ENCODE measurements around the gene PRAC2. TPM values are rescaled to one million over a fixed set of nuclear protein-coding genes. Genes with fewer than 3 reads are reported as not detected.

Gene PRAC2
- polyA plus RNA-seq, 1 experiment: not detected

DNA sequence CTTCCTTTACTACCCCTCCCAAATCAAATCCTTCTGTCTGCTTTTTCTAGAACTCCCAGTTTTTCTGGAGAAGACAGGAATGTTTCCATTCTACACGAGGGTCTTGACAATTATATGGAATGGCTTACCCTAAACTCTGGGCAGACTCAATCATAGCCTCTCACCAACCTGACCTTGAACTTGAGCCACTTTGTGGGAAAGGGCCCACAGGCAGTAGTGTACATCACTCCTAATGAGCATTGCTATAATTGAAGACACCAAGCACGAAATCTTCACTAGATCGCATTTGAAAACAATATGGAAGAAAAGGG, 7.2 kb downstream of the PRAC2 start:
- no peak for TF ChIP-seq CTCF (IDR thresholded peaks at IDR 0.05; ENCODE audit: low read depth, low read length)
- H3K27ac ChIP-seq (ENCODE audit: low read depth, low read length): no peak overlapping the region
- H3K4me3 ChIP-seq (ENCODE audit: low read depth, low read length): no peak overlapping the region
- H3K27me3 ChIP-seq (ENCODE audit: control insufficient read depth, insufficient read depth, low read length): peaks cover 95% of the 10 kb centered on the region
- CTCF ChIA-PET: interaction anchor here (0.9 kb wide), 1 partner anchor 52 kb away, joined by 3 read pairs; no protein-coding TSS in a partner anchor
- no peaks in the 10 kb centered on the region; the same call in 1 of the 2 replicates for H3K9me3 ChIP-seq (ENCODE audit: control insufficient read depth, insufficient read depth, low read length)
- POLR2A ChIA-PET: no interaction called here
- DNase-seq (ENCODE audit: low read depth, low spot score): no peak

DNA sequence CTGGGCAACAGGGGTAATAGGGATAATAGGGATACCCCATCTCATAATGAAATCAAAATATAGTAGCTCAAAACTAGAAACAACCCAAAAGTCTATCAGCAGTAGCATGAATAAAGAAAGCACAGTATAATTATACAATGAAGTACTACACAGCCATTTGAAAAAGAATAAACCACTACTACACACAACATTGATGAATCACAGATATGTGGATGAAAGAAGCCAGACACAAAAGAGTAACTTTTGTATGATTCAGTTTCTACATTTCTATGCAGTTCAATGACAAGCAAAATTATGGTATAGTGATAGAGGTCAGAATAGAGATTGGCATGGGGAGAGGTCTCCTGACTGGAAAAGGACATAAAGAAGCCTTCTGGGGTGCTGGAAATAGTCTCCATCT, 8.4 kb downstream of the PRAC2 start:
- peaks cover 96% of the 10 kb centered on the region for H3K27me3 ChIP-seq (ENCODE audit: control insufficient read depth, insufficient read depth, low read length)
- ChIA-PET POLR2A (no interaction called here), CTCF (interaction anchor here (0.5 to 1.6 kb wide), 4 partner anchors 60 to 152 kb away, joined by 5 to 7 read pairs (median 6); no protein-coding TSS in a partner anchor)

GRCh38 chr17:48732688-48733629, 10.0 kb downstream of the PRAC2 start:
- H3K27ac ChIP-seq (ENCODE audit: low read depth, low read length): no peak overlapping the region
- H3K4me3 ChIP-seq (ENCODE audit: low read depth, low read length): no peak overlapping the region
- ChIA-PET POLR2A (no interaction called here), CTCF (interaction anchor here (1.1 to 1.6 kb wide), 2 partner anchors 9 to 61 kb away, joined by 4 to 5 read pairs; no protein-coding TSS in a partner anchor)
- TF ChIP-seq CTCF (IDR thresholded peaks at IDR 0.05; ENCODE audit: low read depth, low read length): no peak
- no peaks in the 10 kb centered on the region; the same call in 1 of the 2 replicates for H3K9me3 ChIP-seq (ENCODE audit: control insufficient read depth, insufficient read depth, low read length)
- no peak for DNase-seq (ENCODE audit: low read depth, low spot score)
- H3K27me3 ChIP-seq (ENCODE audit: control insufficient read depth, insufficient read depth, low read length): peaks cover 96% of the 10 kb centered on the region

More for the DNA sequence above, 8.4 kb downstream of the PRAC2 start:
- H3K9me3 ChIP-seq (ENCODE audit: control insufficient read depth, insufficient read depth, low read length): no peaks in the 10 kb centered on the region; the same call in 1 of the 2 replicates
- no peak for DNase-seq (ENCODE audit: low read depth, low spot score)
- no peak overlapping the region for H3K4me3 ChIP-seq (ENCODE audit: low read depth, low read length)
- no peak overlapping the region for H3K27ac ChIP-seq (ENCODE audit: low read depth, low read length)
- TF ChIP-seq CTCF (IDR thresholded peaks at IDR 0.05; ENCODE audit: low read depth, low read length): no peak

DNA sequence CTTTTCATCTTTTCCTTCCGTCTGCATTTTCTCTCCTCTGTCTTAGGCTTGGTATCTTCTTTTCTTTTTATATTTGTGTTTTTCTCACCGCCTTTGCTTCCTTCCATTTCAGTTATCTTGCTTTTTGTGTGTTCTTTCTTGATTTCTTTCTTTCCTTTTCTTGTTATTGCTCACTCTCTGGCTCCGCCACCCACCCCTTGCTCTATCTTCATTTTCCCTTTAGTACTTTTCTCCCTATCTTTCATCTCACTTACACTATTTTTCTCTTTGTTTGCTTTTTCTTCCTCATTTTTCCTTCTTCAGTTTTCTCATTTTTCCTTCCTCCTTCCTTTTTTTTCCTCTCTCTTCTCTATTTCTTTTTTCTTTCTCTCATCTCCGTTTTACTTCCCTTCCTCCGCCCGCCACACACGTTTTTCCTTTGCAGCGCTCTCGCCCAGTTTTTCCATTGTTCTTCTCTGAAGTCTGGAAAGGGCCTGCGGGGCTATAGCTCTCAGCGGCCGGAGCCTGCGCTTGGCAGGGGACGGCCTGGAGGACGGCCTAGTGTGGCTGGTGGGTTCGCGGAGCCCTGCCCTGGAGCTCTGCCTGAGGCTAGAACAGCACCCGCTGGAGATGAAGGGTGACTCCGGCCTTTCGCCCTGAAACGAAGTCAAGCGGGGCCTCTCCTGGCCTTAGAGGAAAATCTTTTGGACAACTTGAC, 10.8 kb downstream of the PRAC2 start:
- Histone ChIP-seq H3K4me3 (ENCODE audit: low read depth, low read length) (no peak overlapping the region), H3K9me3 (ENCODE audit: control insufficient read depth, insufficient read depth, low read length) (no peaks in the 10 kb centered on the region; the same call in 1 of the 2 replicates), H3K27ac (ENCODE audit: low read depth, low read length) (no peak overlapping the region), H3K27me3 (ENCODE audit: control insufficient read depth, insufficient read depth, low read length) (peaks cover 96% of the 10 kb centered on the region)
- POLR2A ChIA-PET: interaction anchor here (0.7 kb wide), 1 partner anchor 24 kb away, joined by 3 read pairs; no protein-coding TSS in a partner anchor
- no peak for TF ChIP-seq CTCF (IDR thresholded peaks at IDR 0.05; ENCODE audit: low read depth, low read length)
- DNase-seq (ENCODE audit: low read depth, low spot score): no peak
- CTCF ChIA-PET: no interaction called here

Data from AG04450 (cell line).